IPS-18c (cell line): Measurements from ENCODE around the gene CDK18.

Experiments used
- H3K4me3 ChIP-seq: 2 replicates; pipeline ENCODE4 v1.7.0; 2013; ENCODE audit warnings: low read depth, mild to moderate bottlenecking, low read length, moderate library complexity; ENCODE audit not compliant: insufficient read depth
- H3K9me3 ChIP-seq: one replicate; pipeline ENCODE4 v1.6.1; 2013; ENCODE audit warnings: mild to moderate bottlenecking, low read length, moderate library complexity; ENCODE audit not compliant: control insufficient read depth, insufficient read depth

The CDK18 gene

DNA sequence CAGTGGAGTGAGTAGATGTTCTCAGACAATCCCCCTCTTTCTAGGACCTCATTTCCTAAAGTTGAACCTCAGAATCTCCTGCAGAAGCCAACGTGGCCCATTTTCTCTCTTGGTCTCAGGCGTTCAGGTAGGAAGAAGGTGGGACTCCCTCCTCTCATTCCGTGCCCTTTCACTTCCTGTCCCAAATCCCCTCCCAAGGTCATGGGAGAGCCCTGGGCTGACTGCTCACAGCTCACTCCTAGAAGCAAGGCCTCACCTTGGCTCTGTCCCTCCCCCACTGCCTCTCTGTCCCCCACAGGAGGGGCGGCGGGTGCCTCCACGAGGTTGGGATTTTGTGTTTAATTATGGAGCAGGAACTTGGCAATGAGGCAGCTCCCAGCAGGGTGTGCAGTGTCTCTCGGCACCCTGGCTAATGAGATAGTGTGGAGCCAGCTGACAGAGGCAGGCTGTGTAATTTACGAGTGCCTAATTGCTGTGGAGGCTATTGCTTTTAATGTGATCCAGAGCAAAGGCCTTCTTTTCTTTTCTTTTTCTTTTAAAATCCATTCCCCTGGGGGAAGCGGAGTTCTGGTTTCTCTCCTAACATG is 9.1 kb upstream of the CDK18 start:
- H3K4me3 ChIP-seq, result no peak overlapping the region
- H3K9me3 ChIP-seq, result peaks cover 6% of the 10 kb centered on the region

DNA sequence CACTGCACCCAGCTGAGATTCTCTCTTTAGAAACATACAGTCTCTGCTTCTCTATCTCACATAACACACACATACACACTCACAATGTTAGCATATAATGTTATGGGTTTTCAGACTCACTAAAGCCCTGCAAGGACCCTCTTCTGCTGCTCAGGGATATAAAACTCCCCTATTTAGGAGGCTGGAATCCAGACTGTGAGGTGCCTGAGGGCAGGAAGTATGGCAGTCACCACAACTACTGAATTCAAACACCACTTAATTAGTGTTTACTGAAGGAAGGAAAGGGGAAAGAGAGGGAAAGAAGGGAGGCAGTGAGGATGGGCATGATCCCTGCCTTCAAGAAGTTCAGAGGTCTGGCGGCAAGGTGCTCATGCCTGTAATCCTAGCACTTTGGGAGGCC is 7.8 kb upstream of the CDK18 start:
- H3K9me3 ChIP-seq, result peaks cover 6% of the 10 kb centered on the region
- H3K4me3 ChIP-seq, result no peak overlapping the region

DNA sequence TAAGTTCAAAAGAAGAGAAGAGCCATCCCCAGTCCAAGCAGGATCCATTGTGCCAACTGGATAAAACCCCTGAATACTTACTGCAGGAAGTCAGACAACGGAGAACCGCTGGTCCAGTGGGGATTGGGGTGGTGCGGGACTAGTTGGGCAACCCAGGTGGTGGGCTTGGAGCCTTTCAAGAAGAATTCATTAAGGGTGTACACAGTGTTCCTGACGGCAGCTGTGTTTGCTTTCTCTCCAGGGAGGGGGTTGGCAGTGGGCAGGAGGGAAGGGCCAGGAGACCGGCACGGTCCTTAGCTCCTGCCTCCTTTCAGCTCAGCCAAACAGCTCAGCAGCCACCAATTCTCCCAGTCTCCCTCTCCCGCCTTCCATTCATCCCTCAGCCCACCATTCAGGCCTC is 7.1 kb upstream of the CDK18 start:
- no peak overlapping the region for H3K4me3 ChIP-seq

DNA sequence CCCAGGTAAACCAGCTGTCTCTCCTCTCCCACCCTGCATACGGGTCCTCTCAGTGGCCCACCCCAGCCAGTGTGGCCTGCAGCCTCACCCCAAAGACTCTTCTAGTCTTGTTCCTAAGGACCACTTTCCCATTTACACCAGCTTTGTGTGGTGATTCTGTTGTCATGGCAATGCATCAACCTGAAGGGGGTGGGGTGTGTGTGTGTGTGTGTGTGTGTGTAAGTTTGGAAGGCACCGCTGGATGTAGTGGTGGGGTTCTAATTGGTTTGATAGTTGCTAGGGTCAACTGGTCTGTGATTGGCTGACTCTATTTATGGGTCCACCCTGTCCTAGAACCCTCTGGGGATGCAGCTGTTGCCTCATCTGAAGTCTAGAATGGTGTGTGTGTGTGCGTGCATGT is 4.7 kb upstream of the CDK18 start:
- Histone ChIP-seq H3K9me3 (no peaks in the 10 kb centered on the region), H3K4me3 (no peak overlapping the region)

More for the DNA sequence above, 7.1 kb upstream of the CDK18 start:
- peaks cover 6% of the 10 kb centered on the region for H3K9me3 ChIP-seq

- Histone ChIP-seq H3K4me3 (no peak overlapping the region), H3K9me3 (no peaks in the 10 kb centered on the region)
These were observed 3.9 kb upstream of the CDK18 start for GRCh38 chr1:205500240-205501233.

- Histone ChIP-seq H3K4me3 (no peak overlapping the region), H3K9me3 (peaks cover 2% of the 10 kb centered on the region)
These were observed 2.2 kb upstream of the CDK18 start for GRCh38 chr1:205502111-205502810.

DNA sequence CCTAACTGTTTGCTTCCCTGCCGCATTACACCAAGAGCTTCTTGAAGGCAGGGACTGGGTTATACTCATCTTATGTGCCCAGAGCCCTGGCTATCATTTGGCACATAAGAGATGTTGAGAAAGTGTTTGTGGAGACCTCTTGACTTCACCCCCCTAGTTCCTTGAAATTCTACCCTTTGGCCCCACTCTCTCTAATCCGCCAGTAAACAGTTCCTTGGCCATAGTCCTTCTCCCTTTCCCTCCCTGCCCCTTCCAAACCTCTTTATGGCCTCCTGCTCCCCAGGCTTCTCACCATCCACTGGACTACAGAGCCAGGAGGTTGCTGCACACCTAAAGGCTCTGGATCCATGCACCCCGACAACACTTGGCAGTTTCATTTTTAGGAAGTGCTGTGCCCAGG is 1.5 kb upstream of the CDK18 start:
- Histone ChIP-seq H3K9me3 (peaks cover 2% of the 10 kb centered on the region), H3K4me3 (no peak overlapping the region)

DNA sequence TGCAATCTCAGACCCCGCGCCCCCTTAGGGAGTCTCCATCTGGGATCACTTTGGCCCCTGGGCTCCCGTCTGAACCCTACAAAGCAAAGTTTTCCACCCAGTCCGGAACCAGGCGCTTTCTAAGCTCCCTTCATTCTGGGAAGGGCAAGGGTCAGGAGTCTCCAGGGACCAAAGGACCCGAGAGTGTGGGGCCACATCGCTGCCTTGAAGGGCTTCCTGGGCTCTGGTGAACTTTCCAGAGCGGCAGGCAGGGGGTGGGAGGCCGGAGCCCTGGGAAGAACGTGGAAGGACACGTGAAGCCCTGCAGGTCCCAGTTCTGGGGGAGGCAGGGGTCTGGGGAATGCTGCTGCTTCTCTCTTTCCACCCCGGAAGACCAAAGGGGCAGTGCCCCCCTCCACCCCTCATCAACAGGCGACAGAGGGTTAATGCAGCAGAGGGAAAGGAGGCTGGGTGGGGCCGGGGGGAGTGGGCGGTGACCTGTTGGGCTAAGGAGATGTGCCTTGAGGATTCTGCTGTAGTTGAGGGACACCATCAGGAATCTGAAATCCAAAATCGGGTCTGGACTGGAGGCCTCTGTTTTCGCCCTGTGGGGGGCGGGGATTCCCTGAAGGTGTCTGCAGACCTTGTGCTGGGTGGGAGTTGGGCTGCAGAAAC is 734 bp downstream of the CDK18 start:
- H3K4me3 ChIP-seq, result peak overlapping the region; percentile 94
- H3K9me3 ChIP-seq, result peaks cover 2% of the 10 kb centered on the region

DNA sequence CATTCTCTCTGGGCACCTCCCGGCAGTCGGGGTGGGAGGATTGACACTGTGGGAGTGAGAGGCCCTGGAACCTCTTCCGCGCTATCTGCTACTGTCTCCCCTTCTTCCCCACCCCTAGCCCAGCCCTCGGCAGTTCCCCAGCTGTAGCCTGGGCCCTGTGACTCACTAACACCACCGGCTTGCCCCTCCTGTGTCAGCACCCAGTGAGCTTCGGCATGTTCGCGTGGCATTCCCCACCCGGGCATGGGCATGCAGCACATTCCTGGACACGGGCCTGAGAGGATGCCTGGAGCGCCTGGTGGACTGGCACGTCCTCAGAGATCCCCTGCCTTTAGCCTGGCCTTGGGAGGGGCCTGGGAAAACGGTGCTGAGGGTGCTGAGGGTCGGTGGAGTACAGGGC is 1.3 kb downstream of the CDK18 start:
- H3K4me3 ChIP-seq, result peak overlapping the region; percentile 94
- peaks cover 2% of the 10 kb centered on the region for H3K9me3 ChIP-seq

- H3K4me3 ChIP-seq, result peak overlapping the region; percentile 94; the same call in 1 of the 2 replicates
- peaks cover 2% of the 10 kb centered on the region for H3K9me3 ChIP-seq
These were observed 2.1 kb downstream of the CDK18 start for GRCh38 chr1:205506409-205507200.

- no peak overlapping the region for H3K4me3 ChIP-seq
- peaks cover 2% of the 10 kb centered on the region for H3K9me3 ChIP-seq
These were observed 3.8 kb downstream of the CDK18 start for GRCh38 chr1:205508227-205508714.

- H3K4me3 ChIP-seq, result no peak overlapping the region
- H3K9me3 ChIP-seq, result peaks cover 2% of the 10 kb centered on the region
These were observed 6.0 kb downstream of the CDK18 start for GRCh38 chr1:205510308-205510950.

DNA sequence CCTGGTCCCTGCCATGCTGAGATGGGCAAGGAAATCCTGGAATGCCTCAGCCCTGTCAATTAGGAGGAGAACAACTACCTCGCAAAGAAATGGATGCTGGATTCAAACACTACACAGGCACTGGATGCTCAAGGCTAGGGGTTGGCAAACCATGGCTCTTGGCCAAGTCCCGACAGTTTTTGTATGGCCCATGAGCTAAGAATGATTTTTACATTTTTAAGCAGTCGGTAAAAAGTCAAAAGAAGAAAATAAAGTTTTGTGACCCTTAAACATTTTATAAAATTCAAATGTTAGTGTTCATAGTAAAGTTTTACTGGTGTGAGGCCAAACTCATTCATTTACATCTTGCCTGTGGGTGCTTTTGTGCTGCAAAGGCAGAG is 6.5 kb downstream of the CDK18 start:
- no peak overlapping the region for H3K4me3 ChIP-seq
- H3K9me3 ChIP-seq, result no peaks in the 10 kb centered on the region

DNA sequence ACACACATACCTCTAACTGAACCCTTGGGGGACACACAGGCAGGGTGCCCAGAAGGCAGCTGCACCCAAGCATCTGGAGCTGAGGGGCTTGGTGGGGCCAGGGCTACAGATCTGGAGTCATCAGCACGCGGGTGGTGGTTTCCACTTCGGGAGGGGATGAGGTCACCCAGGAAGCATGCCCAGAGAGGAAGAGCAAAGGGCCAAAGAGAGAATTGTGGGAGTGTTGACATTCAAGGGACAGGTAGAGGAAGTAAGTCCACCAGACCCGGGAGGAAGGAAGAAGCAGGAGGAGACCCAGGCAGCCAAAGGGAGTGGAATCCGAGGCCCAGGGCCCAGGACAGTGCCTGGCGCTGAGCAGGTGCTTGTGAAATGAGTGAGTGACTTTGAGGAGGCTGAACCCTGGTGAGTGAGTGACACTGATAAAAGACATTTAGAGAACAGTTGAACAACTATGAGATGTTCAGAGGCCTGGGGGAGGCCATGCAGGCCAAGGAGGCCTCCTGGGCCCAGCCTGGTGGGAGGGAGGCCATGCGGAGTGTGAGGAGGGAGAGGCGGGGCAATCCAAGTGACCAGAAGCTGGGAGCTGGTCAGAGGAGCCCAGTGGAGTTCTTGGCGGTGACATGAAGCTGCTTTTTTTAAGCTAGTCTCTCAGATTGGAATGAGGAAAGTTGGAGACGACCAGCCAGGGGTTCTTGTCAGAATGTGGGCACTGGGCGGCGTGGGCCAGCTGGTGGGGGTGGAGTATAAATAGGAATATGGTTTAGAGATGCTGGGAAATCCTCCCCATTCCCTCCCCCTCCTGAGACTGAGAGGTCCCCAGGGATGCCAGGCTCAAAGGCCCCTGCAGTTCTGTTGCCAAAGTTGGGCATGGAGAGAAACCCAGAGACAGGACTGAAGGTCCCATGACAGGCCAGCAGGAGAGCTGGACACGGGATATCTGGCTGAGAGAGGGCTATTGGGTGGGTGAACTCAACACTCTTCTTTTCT is 7.9 kb downstream of the CDK18 start:
- Histone ChIP-seq H3K9me3 (no peaks in the 10 kb centered on the region), H3K4me3 (no peak overlapping the region)

DNA sequence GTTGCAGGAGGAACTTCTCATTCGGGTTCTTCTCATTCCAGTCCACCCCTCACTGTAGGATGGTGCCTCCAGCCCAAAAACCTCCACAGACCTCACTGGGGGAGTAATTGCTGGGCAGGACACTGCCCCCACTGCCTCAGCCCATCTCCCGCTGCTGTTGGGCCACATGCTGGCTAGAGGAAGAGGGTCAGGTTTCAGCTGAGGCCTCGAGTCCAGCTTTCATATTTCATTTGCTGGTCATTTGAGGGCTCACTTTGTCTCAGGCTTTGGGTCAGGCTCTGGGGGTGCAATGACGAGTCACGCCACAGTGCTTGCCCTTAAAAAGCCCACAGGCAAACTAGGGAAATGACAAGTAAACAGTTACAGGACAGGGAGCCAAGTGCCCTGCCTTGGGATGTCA is 9.3 kb downstream of the CDK18 start:
- H3K4me3 ChIP-seq, result no peak overlapping the region
- no peaks in the 10 kb centered on the region for H3K9me3 ChIP-seq
